Omental fat pad (tissue), 4 donors: Measurements from ENCODE around the gene H2BK1. TPM values are rescaled to one million over a fixed set of nuclear protein-coding genes. Genes with fewer than 3 reads are reported as not detected.

Experiments used
- ATAC-seq: fragments of 150-250 bp; one replicate; pipeline ENCODE4 v1.9.1; 2016; ENCODE audit warnings: mild to moderate bottlenecking, moderate library complexity; ENCODE audit not compliant: low FRiP score
- DNase-seq: peaks from one replicate; pipeline ENCODE4 v3.0.0-alpha.2; 2019; ENCODE audit warnings: low spot score
- CTCF ChIP-seq, 3 donors: fragments of 450-650 bp; IDR thresholded peaks; one replicate each; pipeline ENCODE4 v1.5.1; 2016 to 2017; ENCODE audit warnings: antibody characterized with exemption in 3 of 3, mild to moderate bottlenecking in 3 of 3, moderate library complexity in 2 of 3
- total RNA-seq, 4 donors: library from RNA; depleted of rRNA; stranded (reverse); fragments of >200 nt; gene quantifications; one replicate each; pipeline ENCODE4 v1.1.0, GENCODE V29; 2016

H2BK1 gene
- total RNA-seq, 4 donors from 2014 or later = not detected

- ATAC-seq = no peak
- DNase-seq = no peak
- no peak for TF ChIP-seq CTCF (IDR thresholded peaks at IDR 0.05)
Observed at GRCh38 chr7:151186640-151187408, 23.5 kb downstream of the H2BK1 start, which contains the start of gene ASB10. Gene ASB10 (minus strand): TSS chr7:151187250. CDS start chr7:151187130, 120 bp downstream.

GRCh38 chr7:151185762-151186639 is 24.3 kb downstream of the H2BK1 start:
- ATAC-seq = no peak

GRCh38 chr7:151181011-151181431 is 29.3 kb downstream of the H2BK1 start:
- no peak for ATAC-seq
- TF ChIP-seq CTCF (IDR thresholded peaks at IDR 0.05) = no peak
- no peak for DNase-seq

More at GRCh38 chr7:151185762-151186639, 24.3 kb downstream of the H2BK1 start:
- no peak for TF ChIP-seq CTCF (IDR thresholded peaks at IDR 0.05)
- no peak for DNase-seq

GRCh38 chr7:151179946-151180345 is 30.3 kb downstream of the H2BK1 start:
- ATAC-seq (no peak), DNase-seq (no peak)
- TF ChIP-seq CTCF (IDR thresholded peaks at IDR 0.05) = no peak

- no peak for TF ChIP-seq CTCF (IDR thresholded peaks at IDR 0.05)
- DNase-seq = no peak
- no peak for ATAC-seq
Observed at GRCh38 chr7:151179287-151179860, 30.9 kb downstream of the H2BK1 start.

GRCh38 chr7:151178831-151179230 is 31.5 kb downstream of the H2BK1 start:
- no peak for TF ChIP-seq CTCF (IDR thresholded peaks at IDR 0.05)
- ATAC-seq (no peak), DNase-seq (no peak)
